ENCODE data around the gene ABCC1.
"Not testable (repeated sequence)": the region's sequence is repeated elsewhere in the genome, so short reads cannot be mapped to it uniquely, and the experiment has no call there.

The ABCC1 gene

DNA sequence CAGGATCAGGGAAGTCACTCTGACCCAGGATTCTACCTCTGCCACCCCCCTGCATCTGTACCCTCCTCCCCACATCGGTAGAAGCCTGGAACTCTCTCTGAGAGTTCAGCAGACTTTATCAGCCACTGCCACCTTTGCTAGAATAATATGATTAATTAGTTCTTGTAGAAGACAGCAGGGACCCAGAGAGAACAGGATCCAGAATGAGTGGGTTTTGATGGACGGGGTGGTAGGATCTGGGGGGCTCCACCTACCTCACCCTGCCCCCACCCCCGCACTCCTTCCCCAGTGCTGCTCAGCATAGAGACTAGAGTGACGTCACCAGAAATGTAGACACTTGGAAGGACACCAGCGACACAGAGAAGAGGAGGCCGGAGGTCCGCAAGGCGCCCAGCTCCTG, 240.4 kb downstream of the ABCC1 start:
- DNase-seq (ENCODE audit: extremely low spot score, insufficient read length, low read depth), result no peak
- FAIRE-seq, result no peak

DNA sequence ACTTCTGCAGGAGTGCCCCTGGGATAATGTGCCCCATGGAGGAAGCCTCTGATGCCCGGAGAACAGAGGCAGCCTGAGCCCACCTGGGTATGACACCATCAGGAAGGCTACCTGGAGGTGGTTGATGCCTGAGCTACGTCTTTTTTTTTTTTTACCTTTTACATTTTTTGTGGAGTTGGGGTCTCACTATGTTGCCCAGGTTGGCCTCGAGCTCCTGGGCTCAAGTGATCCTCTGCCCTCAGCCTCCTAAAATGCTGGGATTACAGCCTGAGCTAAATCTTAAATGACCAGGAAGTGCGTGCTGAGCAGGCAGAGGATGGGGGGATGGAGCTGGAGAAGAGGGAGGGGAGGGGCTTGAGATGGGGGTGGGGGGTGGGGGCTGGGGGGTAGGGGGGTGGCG, 241.1 kb downstream of the ABCC1 start:
- FAIRE-seq, result no peak
- DNase-seq (ENCODE audit: extremely low spot score, insufficient read length, low read depth), result no peak

DNA sequence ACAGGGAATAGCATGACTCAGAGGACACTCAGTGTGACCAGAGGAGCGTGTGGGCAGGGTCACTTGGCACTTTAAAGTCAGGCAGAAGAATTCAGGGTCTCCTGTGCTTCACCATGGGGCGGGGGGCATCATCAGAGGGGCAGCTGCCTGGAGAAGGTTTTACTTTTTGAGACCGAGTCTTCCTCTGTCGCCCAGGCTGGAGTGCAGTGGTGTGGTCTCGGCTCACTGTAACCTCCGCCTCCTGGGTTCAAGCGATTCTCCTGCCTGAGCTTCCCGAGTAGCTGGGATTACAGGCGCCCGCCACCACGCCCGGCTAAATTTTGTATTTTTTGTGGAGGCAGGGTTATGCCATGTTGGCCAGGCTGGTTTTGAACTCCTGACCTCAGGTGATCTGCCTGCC, 241.6 kb downstream of the ABCC1 start:
- DNase-seq (ENCODE audit: extremely low spot score, insufficient read length, low read depth); FAIRE-seq: not testable (repeated sequence)

DNA sequence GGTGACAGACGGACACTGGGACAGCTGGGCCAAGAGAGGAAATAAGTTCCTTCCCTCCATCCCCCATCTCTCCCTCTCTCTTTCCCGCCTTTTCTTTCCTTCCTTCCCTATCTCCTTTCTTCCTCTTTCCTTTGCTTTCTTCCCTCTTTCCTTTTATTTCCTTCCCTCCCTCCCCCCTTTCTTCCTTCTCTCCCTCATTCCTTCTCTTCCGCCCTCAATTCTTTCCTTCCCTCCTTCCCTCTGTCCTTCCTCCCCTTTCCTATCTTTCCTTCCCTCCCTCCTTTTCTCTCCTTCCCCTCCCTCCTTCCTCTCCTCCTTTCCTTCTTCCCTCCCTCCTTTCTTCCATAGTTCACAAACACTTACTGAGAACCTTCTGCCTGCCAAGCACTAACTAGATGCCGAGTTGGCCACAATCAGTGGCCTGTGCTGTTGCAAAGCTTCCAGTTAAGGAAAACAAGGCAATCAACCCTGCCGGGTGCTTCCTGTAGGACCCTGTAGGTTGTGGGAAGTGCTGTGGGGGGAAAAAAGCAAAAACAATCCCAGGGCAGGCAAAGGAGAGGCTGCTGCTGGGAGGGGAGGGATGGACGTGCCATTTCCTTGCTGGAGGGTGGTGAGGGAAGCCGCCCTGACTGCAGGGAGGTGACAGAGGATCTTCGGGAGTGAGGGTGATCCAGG, 242.2 kb downstream of the ABCC1 start:
- DNase-seq (ENCODE audit: extremely low spot score, insufficient read length, low read depth), result no peak
- no peak for FAIRE-seq
